ENCODE results near the gene LGALSL. TPM values are rescaled to one million over a fixed set of nuclear protein-coding genes. Genes with fewer than 3 reads are reported as not detected.

The LGALSL gene
- total RNA-seq, 4 donors from 2014 or later, result 13.1 to 30.7 (median 18.1) TPM

DNA sequence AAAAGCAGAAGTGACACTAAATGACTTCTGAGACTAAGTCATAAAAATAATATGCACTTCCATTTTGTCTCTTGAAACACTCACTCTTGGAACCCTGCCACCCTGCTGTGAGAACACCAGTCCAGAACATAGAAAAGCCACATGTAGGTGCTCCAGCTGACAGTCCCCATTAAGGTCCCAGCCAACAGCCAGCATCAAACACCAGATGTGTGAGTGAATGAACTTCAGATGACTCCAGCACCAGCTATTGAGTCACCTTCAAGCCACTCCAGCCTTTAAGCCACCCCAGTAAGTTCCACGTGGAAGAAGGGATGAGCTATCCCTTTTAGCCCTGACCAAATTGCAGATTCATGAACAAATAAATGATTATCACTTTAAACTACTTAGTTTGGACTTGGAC lies 31.5 kb upstream of the LGALSL start:
- Histone ChIP-seq H3K27me3 (no peaks in the 10 kb centered on the region), H3K4me3 (no peak overlapping the region), H3K27ac (no peak overlapping the region), H3K9me3 (no peaks in the 10 kb centered on the region), H3K36me3 (no peaks in the 10 kb centered on the region), H3K4me1 (peaks cover 0 to 33% (median 15%) of the 10 kb centered on the region in 4 donors)
- intact Hi-C loops (cut with DNase I; ENCODE audit: low total_unique reads), result no loop called here
- in situ Hi-C loops (cut with MboI; ENCODE audit: low pct_ligation_motif_present in 1 of 4, low pct_unique_long_range_greater_than_20kb in 1 of 4, low sequenced_read_pairs in 3 of 4), result no loop called here
- 91% methylated on average over 1 of the region's 1 CpG; no CpG with 5 or more reads in 1 of the 2 donors for WGBS, 2 donors (ENCODE audit: low coverage in 1 of 2)
- TF ChIP-seq EP300 (IDR thresholded peaks at IDR 0.05; ENCODE audit: low read depth) (no peak), POLR2A (IDR thresholded peaks at IDR 0.05) (no peak), POLR2AphosphoS5 (IDR thresholded peaks at IDR 0.05) (no peak)
- TF ChIP-seq, protein P1, sequence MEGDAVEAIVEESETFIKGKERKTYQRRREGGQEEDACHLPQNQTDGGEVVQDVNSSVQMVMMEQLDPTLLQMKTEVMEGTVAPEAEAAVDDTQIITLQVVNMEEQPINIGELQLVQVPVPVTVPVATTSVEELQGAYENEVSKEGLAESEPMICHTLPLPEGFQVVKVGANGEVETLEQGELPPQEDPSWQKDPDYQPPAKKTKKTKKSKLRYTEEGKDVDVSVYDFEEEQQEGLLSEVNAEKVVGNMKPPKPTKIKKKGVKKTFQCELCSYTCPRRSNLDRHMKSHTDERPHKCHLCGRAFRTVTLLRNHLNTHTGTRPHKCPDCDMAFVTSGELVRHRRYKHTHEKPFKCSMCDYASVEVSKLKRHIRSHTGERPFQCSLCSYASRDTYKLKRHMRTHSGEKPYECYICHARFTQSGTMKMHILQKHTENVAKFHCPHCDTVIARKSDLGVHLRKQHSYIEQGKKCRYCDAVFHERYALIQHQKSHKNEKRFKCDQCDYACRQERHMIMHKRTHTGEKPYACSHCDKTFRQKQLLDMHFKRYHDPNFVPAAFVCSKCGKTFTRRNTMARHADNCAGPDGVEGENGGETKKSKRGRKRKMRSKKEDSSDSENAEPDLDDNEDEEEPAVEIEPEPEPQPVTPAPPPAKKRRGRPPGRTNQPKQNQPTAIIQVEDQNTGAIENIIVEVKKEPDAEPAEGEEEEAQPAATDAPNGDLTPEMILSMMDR (IDR thresholded peaks at IDR 0.05), result no peak
- DNase-seq, result no peak

DNA sequence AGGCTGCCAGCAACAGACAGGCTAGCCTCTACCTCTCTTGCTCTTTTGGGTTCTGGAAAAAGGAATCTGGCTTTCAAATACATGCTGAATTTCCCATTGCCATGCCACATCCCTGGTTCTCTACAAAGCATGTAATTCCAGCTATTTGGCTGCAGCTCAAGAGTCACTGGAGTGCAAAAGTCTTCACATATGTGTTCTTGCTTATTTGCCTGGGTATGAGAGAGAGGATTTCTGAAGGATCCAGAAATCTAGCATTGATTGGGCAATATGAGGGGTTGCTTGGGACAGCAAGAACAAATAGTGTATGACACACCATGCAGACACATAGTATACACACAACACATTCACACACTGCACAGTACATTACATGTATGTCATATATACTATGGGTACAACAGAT lies 30.7 kb upstream of the LGALSL start:
- no peak for DNase-seq
- Histone ChIP-seq H3K4me3 (no peak overlapping the region), H3K27ac (no peak overlapping the region), H3K4me1 (peaks cover 0 to 33% (median 15%) of the 10 kb centered on the region in 4 donors), H3K27me3 (no peaks in the 10 kb centered on the region), H3K36me3 (no peaks in the 10 kb centered on the region), H3K9me3 (no peaks in the 10 kb centered on the region)
- intact Hi-C loops (cut with DNase I; ENCODE audit: low total_unique reads), result no loop called here
- in situ Hi-C loops (cut with MboI; ENCODE audit: low pct_ligation_motif_present in 1 of 4, low pct_unique_long_range_greater_than_20kb in 1 of 4, low sequenced_read_pairs in 3 of 4), result no loop called here
- TF ChIP-seq, protein P1 (IDR thresholded peaks at IDR 0.05), result no peak
- TF ChIP-seq POLR2A (IDR thresholded peaks at IDR 0.05) (no peak), POLR2AphosphoS5 (IDR thresholded peaks at IDR 0.05) (no peak), EP300 (IDR thresholded peaks at IDR 0.05; ENCODE audit: low read depth) (no peak)

DNA sequence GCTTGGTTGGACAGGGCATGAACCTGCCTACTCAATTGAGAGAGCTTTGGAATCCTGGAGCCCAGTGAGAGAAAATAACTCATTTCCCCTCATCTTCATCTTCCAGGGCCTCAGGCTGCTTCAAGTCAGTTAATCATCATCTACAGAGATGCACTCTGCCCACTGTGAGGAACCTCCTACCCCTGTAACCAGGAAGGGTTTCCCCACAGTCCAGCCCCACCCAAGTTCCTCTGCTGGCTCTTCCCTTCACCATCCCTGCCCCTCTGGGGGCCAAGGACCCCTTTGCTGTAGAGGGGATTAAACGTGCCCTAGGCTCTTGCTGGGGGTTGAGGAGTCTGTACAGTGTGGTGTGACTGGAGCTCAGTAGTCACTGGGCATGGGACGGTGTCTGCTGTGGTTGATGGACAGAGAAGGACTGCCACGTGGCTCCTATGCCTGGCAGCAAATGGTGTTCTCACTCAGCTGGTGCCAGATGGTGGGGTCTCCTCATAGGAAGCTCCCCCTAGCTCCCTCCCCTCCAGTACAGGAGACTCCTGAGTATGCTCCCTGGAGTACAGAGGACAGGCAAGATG lies 29.5 kb upstream of the LGALSL start:
- intact Hi-C loops (cut with DNase I; ENCODE audit: low total_unique reads), result no loop called here
- in situ Hi-C loops (cut with MboI; ENCODE audit: low pct_ligation_motif_present in 1 of 4, low pct_unique_long_range_greater_than_20kb in 1 of 4, low sequenced_read_pairs in 3 of 4), result no loop called here
- peak; percentile 30 for DNase-seq
- no peaks in the 10 kb centered on the region for H3K36me3 ChIP-seq
- H3K4me1 ChIP-seq, result peaks cover 0 to 33% (median 15%) of the 10 kb centered on the region in 4 donors
- no peaks in the 10 kb centered on the region for H3K27me3 ChIP-seq
- H3K27ac ChIP-seq, result peak overlapping the region in 1 of 4 donors; percentile 6
- no peak overlapping the region for H3K4me3 ChIP-seq
- WGBS, 2 donors (ENCODE audit: low coverage in 1 of 2), result 70% methylated on average over 3 of the region's 3 CpGs; no CpG with 5 or more reads in 1 of the 2 donors
- H3K9me3 ChIP-seq, result no peaks in the 10 kb centered on the region
- no peak for TF ChIP-seq EP300 (IDR thresholded peaks at IDR 0.05; ENCODE audit: low read depth)
- TF ChIP-seq POLR2AphosphoS5 (IDR thresholded peaks at IDR 0.05), result no peak
- TF ChIP-seq, protein P1 (IDR thresholded peaks at IDR 0.05), result no peak
- no peak for TF ChIP-seq POLR2A (IDR thresholded peaks at IDR 0.05)

DNA sequence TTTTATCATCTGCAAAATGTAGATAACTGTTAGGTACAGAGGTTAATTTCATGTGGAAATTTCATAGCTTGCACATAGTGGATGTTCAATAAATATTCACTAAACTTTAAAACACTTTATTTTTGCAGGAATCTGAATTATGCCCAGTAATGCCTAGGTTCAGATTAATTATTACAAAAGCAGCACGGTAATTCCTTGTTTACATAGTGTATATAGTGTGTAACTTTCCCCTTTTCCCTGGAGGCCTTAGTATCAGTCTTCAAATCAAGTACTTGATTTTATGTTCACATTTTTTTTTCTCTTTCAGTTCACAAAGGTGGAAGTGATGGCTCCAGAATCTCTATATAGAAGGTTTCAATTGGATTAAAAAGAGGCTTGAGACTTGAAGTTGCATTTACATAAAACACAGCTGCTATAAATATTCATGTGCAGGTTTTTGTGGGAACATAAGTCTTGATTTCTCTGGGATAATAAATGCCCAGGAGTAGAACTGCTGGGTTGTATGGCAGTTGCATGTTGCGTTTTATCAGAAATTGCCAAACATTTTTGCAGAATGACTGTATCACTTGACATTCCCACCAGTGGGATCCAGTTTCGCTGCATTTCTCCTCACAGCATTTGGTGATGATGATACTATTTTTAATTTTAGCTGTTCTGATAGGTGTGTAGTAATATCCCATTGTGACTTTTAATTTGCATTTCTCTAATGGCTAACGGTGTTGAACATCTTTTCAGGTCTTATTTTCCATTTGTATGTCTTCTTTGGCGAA lies 27.6 kb upstream of the LGALSL start:
- no peak for DNase-seq
- in situ Hi-C loops (cut with MboI; ENCODE audit: low pct_ligation_motif_present in 1 of 4, low pct_unique_long_range_greater_than_20kb in 1 of 4, low sequenced_read_pairs in 3 of 4), result no loop called here

More for the DNA sequence above, 27.6 kb upstream of the LGALSL start:
- 49 to 51% methylated on average over 4 to 5 of the region's 5 CpGs for WGBS, 2 donors (ENCODE audit: low coverage in 1 of 2)
- TF ChIP-seq POLR2AphosphoS5 (IDR thresholded peaks at IDR 0.05), result no peak
- no peak for TF ChIP-seq POLR2A (IDR thresholded peaks at IDR 0.05)
- TF ChIP-seq, protein P1 (IDR thresholded peaks at IDR 0.05), result no peak
- TF ChIP-seq EP300 (IDR thresholded peaks at IDR 0.05; ENCODE audit: low read depth), result no peak
- no peak overlapping the region for H3K4me3 ChIP-seq
- no peaks in the 10 kb centered on the region for H3K27me3 ChIP-seq
- peak overlapping the region in 3 of 4 donors; percentile 25 to 46 (median 28) for H3K27ac ChIP-seq
- no peaks in the 10 kb centered on the region for H3K36me3 ChIP-seq
- peaks cover 0 to 28% (median 15%) of the 10 kb centered on the region in 4 donors for H3K4me1 ChIP-seq
- no peaks in the 10 kb centered on the region for H3K9me3 ChIP-seq
- intact Hi-C loops (cut with DNase I; ENCODE audit: low total_unique reads), result no loop called here

Data from transverse colon (tissue), 4 donors.